ENCODE measurements around the gene CPSF7.

CPSF7 gene

DNA sequence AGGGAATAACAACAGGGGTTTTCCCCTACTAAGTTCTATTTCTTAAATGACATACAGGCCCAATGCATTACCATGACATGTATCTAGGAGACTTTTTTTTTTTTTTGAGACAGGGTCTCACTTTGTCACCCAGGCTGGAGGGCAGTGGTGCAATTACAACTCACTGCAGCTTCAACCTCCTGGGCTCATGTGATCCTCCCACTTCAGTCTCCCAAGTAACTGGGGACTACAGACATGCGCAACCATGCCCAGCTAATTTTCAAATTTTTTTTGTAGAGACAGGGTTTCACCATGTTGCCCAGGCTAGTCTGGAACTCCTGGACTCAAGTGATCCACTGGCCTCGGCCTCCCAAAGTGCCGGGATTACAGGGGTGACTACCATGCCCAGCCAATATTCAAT is 7.5 kb downstream of the CPSF7 start:
- TF ChIP-seq EZH2phosphoT487 (conservative IDR thresholded peaks at IDR 0.05; ENCODE audit: low read length) (no peak), CTCF (IDR thresholded peaks at IDR 0.05; ENCODE audit: insufficient read depth, low read length, poor library complexity, severe bottlenecking) (no peak)
- peaks cover 82% of the 10 kb centered on the region for H3K79me2 ChIP-seq (ENCODE audit: insufficient read depth, low read length)
- no peak overlapping the region for H3K27ac ChIP-seq (ENCODE audit: low read depth, low read length)
- H3K4me2 ChIP-seq (ENCODE audit: low read depth, low read length, poor library complexity, severe bottlenecking), result no peak overlapping the region
- no peaks in the 10 kb centered on the region for H3K9me3 ChIP-seq (ENCODE audit: insufficient read depth, low read length)
- H3K9me2 ChIP-seq (replicated peaks; ENCODE audit: insufficient read depth, low read length), result no peaks in the 10 kb centered on the region
- no peaks in the 10 kb centered on the region; the same call in 1 of the 2 replicates for H3F3A ChIP-seq (ENCODE audit: insufficient read depth)
- peaks cover 14% of the 10 kb centered on the region for H4K20me1 ChIP-seq (ENCODE audit: low read depth, low read length)
- H3K36me3 ChIP-seq (ENCODE audit: low read length), result peaks cover 61% of the 10 kb centered on the region
- no peaks in the 10 kb centered on the region for H3K27me3 ChIP-seq (ENCODE audit: low read length)
- H3K9ac ChIP-seq (ENCODE audit: low read length), result no peak overlapping the region
- no peak overlapping the region for H3K4me3 ChIP-seq (ENCODE audit: insufficient read depth, low read length, poor library complexity, severe bottlenecking)
- H2AFZ ChIP-seq (ENCODE audit: low read depth, low read length, severe bottlenecking), result no peak overlapping the region

- Histone ChIP-seq H3K27me3 (ENCODE audit: low read length) (no peaks in the 10 kb centered on the region), H3K27ac (ENCODE audit: low read depth, low read length) (no peak overlapping the region), H3K9ac (ENCODE audit: low read length) (no peak overlapping the region), H3K36me3 (ENCODE audit: low read length) (peaks cover 62% of the 10 kb centered on the region), H3K79me2 (ENCODE audit: insufficient read depth, low read length) (peaks cover 42% of the 10 kb centered on the region), H2AFZ (ENCODE audit: low read depth, low read length, severe bottlenecking) (no peak overlapping the region), H3K9me3 (ENCODE audit: insufficient read depth, low read length) (no peaks in the 10 kb centered on the region), H3K4me3 (ENCODE audit: insufficient read depth, low read length, poor library complexity, severe bottlenecking) (no peak overlapping the region), H4K20me1 (ENCODE audit: low read depth, low read length) (peaks cover 11% of the 10 kb centered on the region), H3K9me2 (replicated peaks; ENCODE audit: insufficient read depth, low read length) (no peaks in the 10 kb centered on the region), H3K4me2 (ENCODE audit: low read depth, low read length, poor library complexity, severe bottlenecking) (no peak overlapping the region), H3F3A (ENCODE audit: insufficient read depth) (no peaks in the 10 kb centered on the region; the same call in 1 of the 2 replicates)
- TF ChIP-seq CTCF (IDR thresholded peaks at IDR 0.05; ENCODE audit: insufficient read depth, low read length, poor library complexity, severe bottlenecking) (no peak), EZH2phosphoT487 (conservative IDR thresholded peaks at IDR 0.05; ENCODE audit: low read length) (no peak)
Measured at GRCh38 chr11:61418136-61418535, 11.6 kb downstream of the CPSF7 start.

DNA sequence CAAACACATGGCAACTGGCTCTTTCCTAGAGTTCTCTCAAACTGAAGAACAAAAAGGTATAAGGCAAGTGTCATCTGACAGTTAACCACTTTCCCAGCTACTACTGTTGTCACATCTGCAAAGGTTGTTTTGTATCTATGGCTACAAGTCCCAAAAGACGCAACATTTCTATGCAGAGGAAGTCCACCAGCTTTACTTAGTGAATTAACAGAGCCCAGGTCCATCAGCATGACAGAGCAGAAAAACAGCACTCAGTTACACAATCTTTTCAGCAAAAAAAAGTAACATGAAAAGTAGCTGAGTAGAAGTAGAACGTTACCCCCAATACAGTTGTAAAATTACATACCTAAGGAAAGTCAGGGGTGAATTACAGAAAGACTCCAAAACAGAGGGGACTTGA is 12.1 kb downstream of the CPSF7 start:
- Histone ChIP-seq H3K9ac (ENCODE audit: low read length) (no peak overlapping the region), H3K4me3 (ENCODE audit: insufficient read depth, low read length, poor library complexity, severe bottlenecking) (no peak overlapping the region), H3K36me3 (ENCODE audit: low read length) (peaks cover 66% of the 10 kb centered on the region), H3K27me3 (ENCODE audit: low read length) (no peaks in the 10 kb centered on the region), H2AFZ (ENCODE audit: low read depth, low read length, severe bottlenecking) (no peak overlapping the region), H4K20me1 (ENCODE audit: low read depth, low read length) (peaks cover 13% of the 10 kb centered on the region), H3K4me2 (ENCODE audit: low read depth, low read length, poor library complexity, severe bottlenecking) (no peak overlapping the region), H3F3A (ENCODE audit: insufficient read depth) (peaks cover 2% of the 10 kb centered on the region; the same call in 1 of the 2 replicates), H3K79me2 (ENCODE audit: insufficient read depth, low read length) (peaks cover 40% of the 10 kb centered on the region), H3K9me3 (ENCODE audit: insufficient read depth, low read length) (no peaks in the 10 kb centered on the region), H3K9me2 (replicated peaks; ENCODE audit: insufficient read depth, low read length) (no peaks in the 10 kb centered on the region), H3K27ac (ENCODE audit: low read depth, low read length) (no peak overlapping the region)
- TF ChIP-seq CTCF (IDR thresholded peaks at IDR 0.05; ENCODE audit: insufficient read depth, low read length, poor library complexity, severe bottlenecking), result no peak
- TF ChIP-seq EZH2phosphoT487 (conservative IDR thresholded peaks at IDR 0.05; ENCODE audit: low read length), result no peak
